Ishikawa (cell line): ENCODE results near the gene SCN4A.
A peak's percentile ranks its signal among the peaks of the same experiment; 100 is the strongest.

Experiments
- CEBPB ChIP-seq: IDR thresholded peaks from 2 replicates; pipeline ENCODE4 v1.6.1; 2012
- CREB1 ChIP-seq: IDR thresholded peaks from 2 replicates; pipeline ENCODE4 v1.6.1; 2012; ENCODE audit warnings: low read depth
- EGR1 ChIP-seq: IDR thresholded peaks from 2 replicates; pipeline ENCODE4 v1.6.1; 2012
- EP300 ChIP-seq: IDR thresholded peaks from 2 replicates; pipeline ENCODE4 v1.6.1; 2012; ENCODE audit warnings: borderline replicate concordance
- FOXM1 ChIP-seq: IDR thresholded peaks from 2 replicates; pipeline ENCODE4 v1.6.1; 2012; ENCODE audit warnings: low read depth, borderline replicate concordance
- NFIC ChIP-seq: IDR thresholded peaks from 2 replicates; pipeline ENCODE4 v1.6.1; 2012
- RAD21 ChIP-seq: IDR thresholded peaks from 2 replicates; pipeline ENCODE4 v1.6.1; 2012; ENCODE audit warnings: low read depth
- TAF1 ChIP-seq: IDR thresholded peaks from 2 replicates; pipeline ENCODE4 v1.6.1; 2012; ENCODE audit warnings: low read depth, mild to moderate bottlenecking
- TCF12 ChIP-seq: IDR thresholded peaks from 2 replicates; pipeline ENCODE4 v1.6.1; 2012; ENCODE audit warnings: low read depth
- TEAD4 ChIP-seq: IDR thresholded peaks from 2 replicates; pipeline ENCODE4 v1.6.1; 2012
- YY1 ChIP-seq: IDR thresholded peaks from 2 replicates; pipeline ENCODE4 v1.6.1; 2012; ENCODE audit warnings: low read depth
- ZBTB7A ChIP-seq: IDR thresholded peaks from 2 replicates; pipeline ENCODE4 v1.6.1; 2012; ENCODE audit warnings: low read depth
- TF ChIP-seq, protein P1 (sequence below): IDR thresholded peaks from 2 replicates; pipeline ENCODE4 v1.6.1; 2012
- TF ChIP-seq, protein P2 (sequence below): IDR thresholded peaks from 2 replicates; pipeline ENCODE4 v1.6.1; 2012; ENCODE audit warnings: low read depth, mild to moderate bottlenecking
- TF ChIP-seq, protein P3 (sequence below): IDR thresholded peaks from 2 replicates; pipeline ENCODE4 v1.6.1; 2012

The SCN4A gene

DNA sequence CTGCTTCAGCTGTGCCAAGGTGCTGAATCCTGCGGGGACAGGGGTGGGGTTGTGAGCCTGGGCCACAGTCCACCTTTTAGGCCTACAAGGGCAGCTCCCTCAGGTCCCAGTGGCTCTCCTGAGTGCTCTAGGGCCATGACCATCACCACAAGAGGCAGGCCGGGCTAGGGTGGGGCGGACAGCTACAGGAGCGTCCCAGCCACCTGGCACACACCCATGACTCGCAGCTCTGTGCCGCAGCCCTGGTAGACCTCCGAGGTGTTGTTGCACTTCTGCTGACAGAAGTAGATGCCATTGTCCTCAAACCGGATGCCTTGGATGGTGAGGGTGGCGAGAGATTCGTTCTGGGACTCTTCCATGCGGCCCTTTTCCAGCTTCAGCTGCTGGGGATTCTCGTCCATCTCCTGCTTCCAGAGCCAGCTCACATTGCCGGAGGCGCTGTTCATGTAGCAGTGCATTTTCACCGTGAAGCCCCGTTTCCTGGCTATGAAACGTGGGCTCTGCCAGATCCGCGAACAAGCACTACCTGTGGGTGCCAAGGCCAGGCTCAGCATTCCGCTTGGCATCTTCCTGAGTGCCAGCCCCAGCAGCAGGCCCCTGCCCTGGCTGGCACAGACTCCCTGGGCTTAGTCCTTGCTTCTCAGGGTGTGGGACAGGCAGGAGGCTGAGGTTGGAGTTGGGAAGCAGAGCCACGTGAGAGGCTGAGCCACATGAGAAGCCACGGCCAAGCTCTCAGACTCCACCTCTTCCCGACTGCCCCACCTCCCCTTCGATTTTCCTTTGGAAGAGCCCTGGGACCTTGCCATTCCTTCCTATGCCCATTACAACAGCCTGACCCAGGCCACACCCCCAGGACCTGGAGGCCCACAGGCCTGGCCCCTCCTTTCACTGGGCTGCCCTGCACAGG is 42.6 kb downstream of the SCN4A start:
- no peak for TF ChIP-seq ZBTB7A
- TF ChIP-seq, protein P1, sequence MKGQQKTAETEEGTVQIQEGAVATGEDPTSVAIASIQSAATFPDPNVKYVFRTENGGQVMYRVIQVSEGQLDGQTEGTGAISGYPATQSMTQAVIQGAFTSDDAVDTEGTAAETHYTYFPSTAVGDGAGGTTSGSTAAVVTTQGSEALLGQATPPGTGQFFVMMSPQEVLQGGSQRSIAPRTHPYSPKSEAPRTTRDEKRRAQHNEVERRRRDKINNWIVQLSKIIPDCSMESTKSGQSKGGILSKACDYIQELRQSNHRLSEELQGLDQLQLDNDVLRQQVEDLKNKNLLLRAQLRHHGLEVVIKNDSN = no peak
- TF ChIP-seq TCF12 = no peak
- TF ChIP-seq YY1 = no peak
- no peak for TF ChIP-seq NFIC
- TF ChIP-seq, protein P2, sequence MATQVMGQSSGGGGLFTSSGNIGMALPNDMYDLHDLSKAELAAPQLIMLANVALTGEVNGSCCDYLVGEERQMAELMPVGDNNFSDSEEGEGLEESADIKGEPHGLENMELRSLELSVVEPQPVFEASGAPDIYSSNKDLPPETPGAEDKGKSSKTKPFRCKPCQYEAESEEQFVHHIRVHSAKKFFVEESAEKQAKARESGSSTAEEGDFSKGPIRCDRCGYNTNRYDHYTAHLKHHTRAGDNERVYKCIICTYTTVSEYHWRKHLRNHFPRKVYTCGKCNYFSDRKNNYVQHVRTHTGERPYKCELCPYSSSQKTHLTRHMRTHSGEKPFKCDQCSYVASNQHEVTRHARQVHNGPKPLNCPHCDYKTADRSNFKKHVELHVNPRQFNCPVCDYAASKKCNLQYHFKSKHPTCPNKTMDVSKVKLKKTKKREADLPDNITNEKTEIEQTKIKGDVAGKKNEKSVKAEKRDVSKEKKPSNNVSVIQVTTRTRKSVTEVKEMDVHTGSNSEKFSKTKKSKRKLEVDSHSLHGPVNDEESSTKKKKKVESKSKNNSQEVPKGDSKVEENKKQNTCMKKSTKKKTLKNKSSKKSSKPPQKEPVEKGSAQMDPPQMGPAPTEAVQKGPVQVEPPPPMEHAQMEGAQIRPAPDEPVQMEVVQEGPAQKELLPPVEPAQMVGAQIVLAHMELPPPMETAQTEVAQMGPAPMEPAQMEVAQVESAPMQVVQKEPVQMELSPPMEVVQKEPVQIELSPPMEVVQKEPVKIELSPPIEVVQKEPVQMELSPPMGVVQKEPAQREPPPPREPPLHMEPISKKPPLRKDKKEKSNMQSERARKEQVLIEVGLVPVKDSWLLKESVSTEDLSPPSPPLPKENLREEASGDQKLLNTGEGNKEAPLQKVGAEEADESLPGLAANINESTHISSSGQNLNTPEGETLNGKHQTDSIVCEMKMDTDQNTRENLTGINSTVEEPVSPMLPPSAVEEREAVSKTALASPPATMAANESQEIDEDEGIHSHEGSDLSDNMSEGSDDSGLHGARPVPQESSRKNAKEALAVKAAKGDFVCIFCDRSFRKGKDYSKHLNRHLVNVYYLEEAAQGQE = no peak
- no peak for TF ChIP-seq TEAD4
- no peak for TF ChIP-seq CREB1
- TF ChIP-seq EP300 = no peak
- TF ChIP-seq, protein P3, sequence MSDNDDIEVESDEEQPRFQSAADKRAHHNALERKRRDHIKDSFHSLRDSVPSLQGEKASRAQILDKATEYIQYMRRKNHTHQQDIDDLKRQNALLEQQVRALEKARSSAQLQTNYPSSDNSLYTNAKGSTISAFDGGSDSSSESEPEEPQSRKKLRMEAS = no peak

- no peak for TF ChIP-seq EP300
- TF ChIP-seq, protein P3 = no peak
Measured at GRCh38 chr17:63928966-63929695, 43.6 kb downstream of the SCN4A start.

- TF ChIP-seq EP300 (no peak), NFIC (no peak), TCF12 (no peak), YY1 (no peak), EGR1 (no peak), RAD21 (no peak), ZBTB7A (no peak), CREB1 (no peak), TEAD4 (no peak), TAF1 (no peak), CEBPB (no peak), FOXM1 (no peak)
- TF ChIP-seq, protein P1 = no peak
- TF ChIP-seq, protein P2 = no peak
- TF ChIP-seq, protein P3 = no peak
Measured at GRCh38 chr17:63928172-63928666, 44.5 kb downstream of the SCN4A start.

DNA sequence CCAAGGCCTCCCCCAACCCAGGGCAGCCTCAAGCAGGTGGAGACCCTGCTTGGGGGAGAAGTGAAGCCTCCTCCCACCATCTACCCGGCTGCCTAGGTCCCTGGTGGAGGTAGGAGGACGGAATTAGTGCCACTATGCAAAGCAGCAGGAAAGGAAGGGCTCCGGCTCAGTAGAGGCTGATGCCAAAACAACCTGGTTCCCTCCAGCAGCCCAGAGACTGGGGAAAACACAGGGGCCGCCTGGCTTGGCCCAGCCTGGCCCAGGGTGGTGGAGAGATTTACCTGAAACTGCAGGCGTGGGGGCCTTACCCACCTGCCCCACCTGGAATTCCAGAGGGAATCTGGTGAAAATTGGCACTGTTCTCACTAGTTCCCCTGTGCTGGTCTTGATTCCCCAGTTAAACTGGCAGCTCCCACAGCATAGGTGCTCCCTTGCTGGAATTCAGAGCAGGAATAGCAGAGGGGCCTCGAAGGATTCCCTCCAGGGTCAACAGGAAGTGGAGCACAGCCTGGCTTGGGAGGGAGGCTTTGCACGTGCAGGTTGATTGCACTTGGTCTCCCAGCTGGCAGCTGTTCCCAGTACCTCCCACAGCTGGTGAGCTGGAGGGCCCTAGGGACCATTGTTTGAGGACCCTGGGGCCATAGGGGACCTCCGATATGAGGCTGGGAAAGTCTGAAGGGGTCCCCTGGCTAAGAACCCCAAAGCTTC is 45.1 kb downstream of the SCN4A start:
- TF ChIP-seq CEBPB (no peak), ZBTB7A (no peak), NFIC (no peak)
- TF ChIP-seq, protein P3 = 0 out of 2 replicates have a peak, but pooled peaks have one; percentile 22

- no peak for TF ChIP-seq ZBTB7A
- no peak for TF ChIP-seq TEAD4
- TF ChIP-seq EP300 = no peak
- TF ChIP-seq TAF1 = no peak
- TF ChIP-seq, protein P3 = no peak
- TF ChIP-seq FOXM1 = no peak
- no peak for TF ChIP-seq EGR1
- no peak for TF ChIP-seq CREB1
- TF ChIP-seq NFIC = no peak
- TF ChIP-seq, protein P1 = no peak
- TF ChIP-seq YY1 = no peak
- no peak for TF ChIP-seq RAD21
- TF ChIP-seq CEBPB = no peak
- TF ChIP-seq, protein P2 = no peak
- TF ChIP-seq TCF12 = no peak
Measured at GRCh38 chr17:63926164-63926563, 46.6 kb downstream of the SCN4A start.
